Activated T-helper 2 cell treated with anti-CD3 and anti-CD28 coated beads, Interferon-gamma antibody, Interleukin-2, Interleukin-4, amounts not matched to agents 10 μg/mL and 5 μg/mL and 100 μg/mL, durations not matched to agents 14 hours and 24 hours and 36 hours (primary cell): ENCODE measurements around the gene HEMGN. TPM values are rescaled to one million over a fixed set of nuclear protein-coding genes. Genes with fewer than 3 reads are reported as not detected.

Experiments
- DNase-seq: peaks from one replicate; pipeline ENCODE4 v3.0.0; 2021; ENCODE audit warnings: low spot score
- H3K27ac Mint-ChIP-seq: one replicate; pipeline ENCODE4 v1.8.0; 2021; ENCODE audit warnings: mixed read lengths
- H3K27me3 Mint-ChIP-seq: one replicate; pipeline ENCODE4 v1.8.0; 2021; ENCODE audit warnings: low read depth, mixed read lengths
- H3K36me3 Mint-ChIP-seq: one replicate; pipeline ENCODE4 v1.8.0; 2021; ENCODE audit warnings: low read depth, mixed read lengths
- H3K4me1 Mint-ChIP-seq: one replicate; pipeline ENCODE4 v1.8.0; 2021; ENCODE audit warnings: low read depth, mixed read lengths
- H3K4me3 Mint-ChIP-seq: one replicate; pipeline ENCODE4 v1.8.0; 2021; ENCODE audit warnings: low read depth, mild to moderate bottlenecking, moderate library complexity, mixed read lengths
- H3K9me3 Mint-ChIP-seq: one replicate; pipeline ENCODE4 v1.8.0; 2021; ENCODE audit warnings: mixed read lengths
- intact Hi-C: fragments of 100-400 bp; cut with micrococcal nuclease; formaldehyde crosslinking; loops from one replicate; pipeline ENCODE4 v1.15.1; 2023
- total RNA-seq: library from RNA; stranded (reverse); gene quantifications from 2 replicates; pipeline ENCODE4 v1.2.3, GENCODE V29; 2022

The HEMGN gene
- total RNA-seq, 1 donor from 2014 or later, result 0.41 TPM

DNA sequence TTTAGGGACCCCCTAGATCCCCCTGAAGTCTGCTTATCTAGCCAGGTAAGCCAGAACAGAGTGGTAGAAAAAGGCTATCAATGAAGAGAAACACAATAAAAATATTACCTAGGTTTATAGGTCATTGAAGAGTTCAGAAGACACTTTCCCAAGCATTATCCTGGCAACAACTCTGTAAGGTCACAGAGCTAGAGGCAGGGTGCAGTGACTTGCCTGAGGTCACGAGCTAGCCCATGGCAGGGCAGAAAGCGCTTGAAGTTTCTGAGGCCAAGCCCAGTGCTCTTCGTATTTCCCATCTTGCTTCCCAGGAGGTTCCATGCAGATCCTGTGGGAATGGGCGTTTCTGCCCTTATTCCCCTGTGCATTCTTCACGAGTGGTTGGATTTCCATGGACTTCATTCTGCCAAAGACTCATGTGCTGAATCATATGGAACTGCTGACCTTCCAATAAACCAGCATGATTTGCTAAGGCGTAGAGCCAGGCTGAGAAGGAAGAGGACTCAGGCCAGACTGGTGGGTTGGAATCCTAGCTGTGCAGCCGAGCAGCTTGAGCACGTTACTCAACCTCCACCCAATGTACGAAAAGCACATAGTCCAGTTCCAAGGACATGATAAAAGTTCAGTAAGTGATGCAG is 37.8 kb downstream of the HEMGN start:
- Mint-ChIP-seq H3K27me3 (no peaks in the 10 kb centered on the region), H3K4me3 (no peak overlapping the region), H3K9me3 (no peaks in the 10 kb centered on the region), H3K4me1 (peaks cover 29% of the 10 kb centered on the region), H3K27ac (no peak overlapping the region), H3K36me3 (peaks cover 15% of the 10 kb centered on the region)
- intact Hi-C loops, result loop anchor here (2.0 to 5.0 kb wide), 3 partner anchors 189 to 268 kb away; partner anchors contain the start of genes NCBP1, TSTD2 and XPA
- DNase-seq, result no peak

GRCh38 chr9:97895695-97896332 is 42.2 kb downstream of the HEMGN start:
- intact Hi-C loops, result no loop called here
- no peak for DNase-seq
- H3K4me3 Mint-ChIP-seq, result no peak overlapping the region
- peaks cover 2% of the 10 kb centered on the region for H3K27me3 Mint-ChIP-seq
- no peaks in the 10 kb centered on the region for H3K9me3 Mint-ChIP-seq
- H3K27ac Mint-ChIP-seq, result no peak overlapping the region
- H3K4me1 Mint-ChIP-seq, result no peaks in the 10 kb centered on the region
- H3K36me3 Mint-ChIP-seq, result peaks cover 2% of the 10 kb centered on the region

DNA sequence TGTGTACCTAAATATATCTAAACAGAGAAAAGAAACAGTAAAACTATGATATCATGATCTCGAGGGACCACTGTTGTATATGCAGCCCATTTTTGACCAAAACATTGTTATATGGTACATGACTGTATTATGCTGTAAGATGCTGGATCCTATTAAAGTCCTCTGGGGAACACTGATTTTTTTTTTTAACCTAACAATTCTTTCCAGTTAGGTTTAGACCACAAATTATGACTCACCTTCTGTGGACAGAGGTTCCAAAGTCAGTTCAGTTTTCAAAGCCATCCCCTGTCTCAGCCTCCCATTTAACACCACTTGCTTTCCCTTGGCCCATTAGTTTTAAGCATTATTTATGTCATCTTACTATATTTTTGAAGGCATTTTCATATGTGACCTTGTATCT is 42.8 kb downstream of the HEMGN start:
- intact Hi-C loops, result no loop called here
- H3K9me3 Mint-ChIP-seq, result no peaks in the 10 kb centered on the region
- H3K4me1 Mint-ChIP-seq, result no peaks in the 10 kb centered on the region

DNA sequence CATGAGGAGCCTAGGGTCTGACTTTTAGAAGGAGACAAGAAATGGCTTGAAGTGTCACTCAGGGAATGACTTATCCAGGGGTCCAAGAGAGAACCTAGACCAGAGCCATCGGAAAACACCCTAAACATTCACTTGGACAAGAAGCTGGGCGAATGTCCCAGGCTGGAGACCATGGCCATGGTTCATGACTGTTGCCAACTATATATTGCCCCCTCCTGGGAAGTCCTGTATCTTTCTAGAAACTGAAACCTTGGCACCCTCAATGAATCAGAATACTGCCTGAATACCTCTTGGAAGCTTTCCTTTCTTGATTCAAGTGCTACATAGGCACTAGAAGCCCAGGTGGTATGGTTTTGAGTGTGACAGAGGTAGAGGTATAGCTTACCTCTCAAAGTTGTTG is 45.6 kb downstream of the HEMGN start:
- Mint-ChIP-seq H3K4me3 (no peak overlapping the region), H3K27ac (no peak overlapping the region), H3K36me3 (no peaks in the 10 kb centered on the region), H3K4me1 (peaks cover 3% of the 10 kb centered on the region), H3K27me3 (peaks cover 9% of the 10 kb centered on the region), H3K9me3 (no peaks in the 10 kb centered on the region)
- intact Hi-C loops, result no loop called here
- no peak for DNase-seq

More for the DNA sequence above, 42.8 kb downstream of the HEMGN start:
- H3K4me3 Mint-ChIP-seq, result no peak overlapping the region
- no peak overlapping the region for H3K27ac Mint-ChIP-seq
- H3K27me3 Mint-ChIP-seq, result peaks cover 2% of the 10 kb centered on the region
- peaks cover 2% of the 10 kb centered on the region for H3K36me3 Mint-ChIP-seq
- no peak for DNase-seq

GRCh38 chr9:97891736-97892135 is 46.2 kb downstream of the HEMGN start:
- H3K27ac Mint-ChIP-seq, result no peak overlapping the region
- H3K4me3 Mint-ChIP-seq, result no peak overlapping the region
- no peaks in the 10 kb centered on the region for H3K36me3 Mint-ChIP-seq
- no peaks in the 10 kb centered on the region for H3K9me3 Mint-ChIP-seq
- peaks cover 3% of the 10 kb centered on the region for H3K4me1 Mint-ChIP-seq
- H3K27me3 Mint-ChIP-seq, result peaks cover 9% of the 10 kb centered on the region
- DNase-seq, result no peak
- intact Hi-C loops, result no loop called here

GRCh38 chr9:97889941-97890887 is 47.8 kb downstream of the HEMGN start:
- Mint-ChIP-seq H3K9me3 (no peaks in the 10 kb centered on the region), H3K27me3 (peaks cover 9% of the 10 kb centered on the region), H3K4me1 (peaks cover 3% of the 10 kb centered on the region), H3K27ac (no peak overlapping the region), H3K36me3 (no peaks in the 10 kb centered on the region), H3K4me3 (no peak overlapping the region)
- DNase-seq, result peak; percentile 48
- intact Hi-C loops, result no loop called here

DNA sequence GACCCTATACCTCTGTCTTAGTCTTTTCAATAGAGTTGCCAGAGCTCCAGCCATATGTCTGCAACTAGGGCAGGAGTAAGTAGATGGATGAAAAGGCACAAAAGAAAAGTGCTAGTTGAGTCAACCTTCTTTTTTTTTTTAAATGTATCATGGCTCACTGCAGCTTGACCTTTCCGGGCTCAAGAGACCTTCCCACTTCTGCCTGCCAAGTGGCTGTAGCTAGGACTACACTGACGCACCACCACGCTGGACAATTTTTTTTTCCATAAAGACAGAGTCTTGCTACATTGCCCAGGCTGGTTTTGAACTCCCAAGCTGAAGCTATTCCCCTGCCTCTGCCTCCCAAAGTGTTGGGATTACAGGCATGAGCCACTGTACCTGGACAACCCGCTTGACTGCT is 57.6 kb downstream of the HEMGN start:
- H3K4me3 Mint-ChIP-seq, result no peak overlapping the region
- no peaks in the 10 kb centered on the region for H3K9me3 Mint-ChIP-seq
- no peak for DNase-seq
- H3K4me1 Mint-ChIP-seq, result no peaks in the 10 kb centered on the region
- peaks cover 31% of the 10 kb centered on the region for H3K27me3 Mint-ChIP-seq
- no peak overlapping the region for H3K27ac Mint-ChIP-seq
- intact Hi-C loops, result no loop called here
- H3K36me3 Mint-ChIP-seq, result no peaks in the 10 kb centered on the region

Other genes starting within 250 kb of the HEMGN start
- gene XPA, start 240.8 kb downstream of the HEMGN start, total RNA-seq, result 10.3 and 14.6 TPM in 2 replicates
- gene FOXE1, start 84.9 kb downstream of the HEMGN start, total RNA-seq, result not detected in 2 replicates
- gene TRMO, start 15.7 kb downstream of the HEMGN start, total RNA-seq, result 13.4 and 15.3 TPM in 2 replicates
- gene ANP32B, start 45.2 kb upstream of the HEMGN start, total RNA-seq, result 307 and 323 TPM in 2 replicates
- gene NANS, start 118.6 kb upstream of the HEMGN start, total RNA-seq, result 63.4 and 64.7 TPM in 2 replicates
- 37.7 and 41.5 TPM in 2 replicates for gene TRIM14, start 181.1 kb upstream of the HEMGN start, total RNA-seq